ENCODE data around the gene TGFBR3L. TPM values are rescaled to one million over a fixed set of nuclear protein-coding genes. Genes with fewer than 3 reads are reported as not detected.

Gene TGFBR3L
- total RNA-seq (2014; rRNA removed; shearing (Covaris generic)) (1.7 and 5.6 TPM in 2 replicates), polyA plus RNA-seq (2016; fragmentation: Nextera tagmentation; extraction: Ambion mirVana) (6.2 and 7.0 TPM in 2 replicates)
- long read RNA-seq, partial matches to known transcripts, result 3 of 7 reads
- long read RNA-seq, other reads (novel, unspliced or antisense), result 0 of 7 reads

DNA sequence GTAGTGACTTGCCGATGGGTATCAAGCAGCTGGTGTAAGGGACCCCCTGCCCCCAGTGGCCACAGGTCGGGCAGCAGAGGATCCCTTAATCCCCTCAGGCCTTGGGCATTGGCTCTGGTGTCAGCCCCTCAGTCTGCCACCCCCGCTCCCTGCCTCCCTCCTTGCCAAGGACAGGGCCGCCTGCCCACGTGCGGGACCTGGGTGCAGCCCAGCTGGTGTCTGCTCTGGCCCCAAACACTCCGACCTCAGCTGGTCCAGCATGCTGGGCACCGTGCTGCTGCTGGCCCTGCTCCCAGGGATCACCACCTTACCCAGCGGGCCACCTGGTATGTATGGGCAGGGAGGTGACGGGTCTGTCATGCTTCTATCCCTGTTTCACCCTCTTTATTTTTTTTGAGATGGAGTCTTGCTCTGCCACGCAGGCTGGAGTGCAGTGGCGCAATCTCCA lies at the start of gene TGFBR3L:
Gene TGFBR3L, plus strand, starts transcription at position 233 of the 448 bp plus-strand sequence.
- Histone ChIP-seq H3F3A (replicated peaks; ENCODE audit: low read depth) (peaks cover 13% of the 10 kb centered on the region; the same call in 1 of the 2 replicates), H3K4me3 (peak within 1 kb of the TSS; percentile 64), H3K4me2 (peak within 1 kb of the TSS; percentile 91), H4K20me1 (replicated peaks; ENCODE audit: insufficient read depth) (peaks cover 5% of the 10 kb centered on the region; the same call in 1 of the 2 replicates), H3K9me2 (ENCODE audit: insufficient read depth) (no peaks in the 10 kb centered on the region), H3K27me3 (ENCODE audit: insufficient read depth) (peaks cover 57% of the 10 kb centered on the region), H3K79me2 (replicated peaks; ENCODE audit: insufficient read depth) (no peaks in the 10 kb centered on the region), H2AFZ (no peak within 1 kb of the TSS), H3K27ac (ENCODE audit: low read depth) (no peak within 1 kb of the TSS), H3K4me1 (ENCODE audit: insufficient read depth) (no peaks in the 10 kb centered on the region; the same call in 1 of the 2 replicates), H3K36me3 (ENCODE audit: insufficient read depth) (no peaks in the 10 kb centered on the region)
- H3K36me3 Mint-ChIP-seq (ENCODE audit: low read depth), result peaks cover 17% of the 10 kb centered on the region
- peak within 1 kb of the TSS; percentile 58 for H3K4me3 Mint-ChIP-seq
- DNase-seq (ENCODE audit: low spot score) (no peak), ATAC-seq (no peak)
- peaks cover 2% of the 10 kb centered on the region; the same call in 1 of the 3 replicates for H3K9me3 Mint-ChIP-seq
- TF ChIP-seq POLR2AphosphoS5 (IDR thresholded peaks at IDR 0.05; ENCODE audit: low read depth), result no peak; the same call in 1 of the 2 replicates
- TF ChIP-seq CREB1 (CRISPR knock-in tag; IDR thresholded peaks at IDR 0.05; ENCODE audit: low read depth), result no peak
- TF ChIP-seq, protein P1, sequence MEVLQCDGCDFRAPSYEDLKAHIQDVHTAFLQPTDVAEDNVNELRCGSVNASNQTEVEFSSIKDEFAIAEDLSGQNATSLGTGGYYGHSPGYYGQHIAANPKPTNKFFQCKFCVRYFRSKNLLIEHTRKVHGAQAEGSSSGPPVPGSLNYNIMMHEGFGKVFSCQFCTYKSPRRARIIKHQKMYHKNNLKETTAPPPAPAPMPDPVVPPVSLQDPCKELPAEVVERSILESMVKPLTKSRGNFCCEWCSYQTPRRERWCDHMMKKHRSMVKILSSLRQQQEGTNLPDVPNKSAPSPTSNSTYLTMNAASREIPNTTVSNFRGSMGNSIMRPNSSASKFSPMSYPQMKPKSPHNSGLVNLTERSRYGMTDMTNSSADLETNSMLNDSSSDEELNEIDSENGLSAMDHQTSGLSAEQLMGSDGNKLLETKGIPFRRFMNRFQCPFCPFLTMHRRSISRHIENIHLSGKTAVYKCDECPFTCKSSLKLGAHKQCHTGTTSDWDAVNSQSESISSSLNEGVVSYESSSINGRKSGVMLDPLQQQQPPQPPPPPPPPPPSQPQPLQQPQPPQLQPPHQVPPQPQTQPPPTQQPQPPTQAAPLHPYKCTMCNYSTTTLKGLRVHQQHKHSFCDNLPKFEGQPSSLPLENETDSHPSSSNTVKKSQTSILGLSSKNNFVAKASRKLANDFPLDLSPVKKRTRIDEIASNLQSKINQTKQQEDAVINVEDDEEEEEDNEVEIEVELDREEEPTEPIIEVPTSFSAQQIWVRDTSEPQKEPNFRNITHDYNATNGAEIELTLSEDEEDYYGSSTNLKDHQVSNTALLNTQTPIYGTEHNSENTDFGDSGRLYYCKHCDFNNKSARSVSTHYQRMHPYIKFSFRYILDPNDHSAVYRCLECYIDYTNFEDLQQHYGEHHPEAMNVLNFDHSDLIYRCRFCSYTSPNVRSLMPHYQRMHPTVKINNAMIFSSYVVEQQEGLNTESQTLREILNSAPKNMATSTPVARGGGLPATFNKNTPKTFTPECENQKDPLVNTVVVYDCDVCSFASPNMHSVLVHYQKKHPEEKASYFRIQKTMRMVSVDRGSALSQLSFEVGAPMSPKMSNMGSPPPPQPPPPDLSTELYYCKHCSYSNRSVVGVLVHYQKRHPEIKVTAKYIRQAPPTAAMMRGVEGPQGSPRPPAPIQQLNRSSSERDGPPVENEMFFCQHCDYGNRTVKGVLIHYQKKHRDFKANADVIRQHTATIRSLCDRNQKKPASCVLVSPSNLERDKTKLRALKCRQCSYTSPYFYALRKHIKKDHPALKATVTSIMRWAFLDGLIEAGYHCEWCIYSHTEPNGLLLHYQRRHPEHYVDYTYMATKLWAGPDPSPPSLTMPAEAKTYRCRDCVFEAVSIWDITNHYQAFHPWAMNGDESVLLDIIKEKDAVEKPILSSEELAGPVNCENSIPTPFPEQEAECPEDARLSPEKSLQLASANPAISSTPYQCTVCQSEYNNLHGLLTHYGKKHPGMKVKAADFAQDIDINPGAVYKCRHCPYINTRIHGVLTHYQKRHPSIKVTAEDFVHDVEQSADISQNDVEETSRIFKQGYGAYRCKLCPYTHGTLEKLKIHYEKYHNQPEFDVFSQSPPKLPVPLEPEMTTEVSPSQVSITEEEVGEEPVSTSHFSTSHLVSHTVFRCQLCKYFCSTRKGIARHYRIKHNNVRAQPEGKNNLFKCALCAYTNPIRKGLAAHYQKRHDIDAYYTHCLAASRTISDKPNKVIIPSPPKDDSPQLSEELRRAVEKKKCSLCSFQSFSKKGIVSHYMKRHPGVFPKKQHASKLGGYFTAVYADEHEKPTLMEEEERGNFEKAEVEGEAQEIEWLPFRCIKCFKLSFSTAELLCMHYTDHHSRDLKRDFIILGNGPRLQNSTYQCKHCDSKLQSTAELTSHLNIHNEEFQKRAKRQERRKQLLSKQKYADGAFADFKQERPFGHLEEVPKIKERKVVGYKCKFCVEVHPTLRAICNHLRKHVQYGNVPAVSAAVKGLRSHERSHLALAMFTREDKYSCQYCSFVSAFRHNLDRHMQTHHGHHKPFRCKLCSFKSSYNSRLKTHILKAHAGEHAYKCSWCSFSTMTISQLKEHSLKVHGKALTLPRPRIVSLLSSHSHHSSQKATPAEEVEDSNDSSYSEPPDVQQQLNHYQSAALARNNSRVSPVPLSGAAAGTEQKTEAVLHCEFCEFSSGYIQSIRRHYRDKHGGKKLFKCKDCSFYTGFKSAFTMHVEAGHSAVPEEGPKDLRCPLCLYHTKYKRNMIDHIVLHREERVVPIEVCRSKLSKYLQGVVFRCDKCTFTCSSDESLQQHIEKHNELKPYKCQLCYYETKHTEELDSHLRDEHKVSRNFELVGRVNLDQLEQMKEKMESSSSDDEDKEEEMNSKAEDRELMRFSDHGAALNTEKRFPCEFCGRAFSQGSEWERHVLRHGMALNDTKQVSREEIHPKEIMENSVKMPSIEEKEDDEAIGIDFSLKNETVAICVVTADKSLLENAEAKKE (CRISPR knock-in tag; IDR thresholded peaks at IDR 0.05), result no peak
- TF ChIP-seq, protein P2, sequence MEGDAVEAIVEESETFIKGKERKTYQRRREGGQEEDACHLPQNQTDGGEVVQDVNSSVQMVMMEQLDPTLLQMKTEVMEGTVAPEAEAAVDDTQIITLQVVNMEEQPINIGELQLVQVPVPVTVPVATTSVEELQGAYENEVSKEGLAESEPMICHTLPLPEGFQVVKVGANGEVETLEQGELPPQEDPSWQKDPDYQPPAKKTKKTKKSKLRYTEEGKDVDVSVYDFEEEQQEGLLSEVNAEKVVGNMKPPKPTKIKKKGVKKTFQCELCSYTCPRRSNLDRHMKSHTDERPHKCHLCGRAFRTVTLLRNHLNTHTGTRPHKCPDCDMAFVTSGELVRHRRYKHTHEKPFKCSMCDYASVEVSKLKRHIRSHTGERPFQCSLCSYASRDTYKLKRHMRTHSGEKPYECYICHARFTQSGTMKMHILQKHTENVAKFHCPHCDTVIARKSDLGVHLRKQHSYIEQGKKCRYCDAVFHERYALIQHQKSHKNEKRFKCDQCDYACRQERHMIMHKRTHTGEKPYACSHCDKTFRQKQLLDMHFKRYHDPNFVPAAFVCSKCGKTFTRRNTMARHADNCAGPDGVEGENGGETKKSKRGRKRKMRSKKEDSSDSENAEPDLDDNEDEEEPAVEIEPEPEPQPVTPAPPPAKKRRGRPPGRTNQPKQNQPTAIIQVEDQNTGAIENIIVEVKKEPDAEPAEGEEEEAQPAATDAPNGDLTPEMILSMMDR (conservative IDR thresholded peaks at IDR 0.05; ENCODE audit: low read depth in 2 of 2), result no peak
- no peak for TF ChIP-seq NANOG (IDR thresholded peaks at IDR 0.05; ENCODE audit: borderline replicate concordance)
- TF ChIP-seq EZH2 (IDR thresholded peaks at IDR 0.05; ENCODE audit: low read depth, unreplicated experiment), result no peak
- TF ChIP-seq ZNF331 (CRISPR knock-in tag; IDR thresholded peaks at IDR 0.05; ENCODE audit: low read depth), result no peak
- TF ChIP-seq EZH2phosphoT487 (IDR thresholded peaks at IDR 0.05; ENCODE audit: unreplicated experiment), result no peak
- no peak for TF ChIP-seq ZNF114 (CRISPR knock-in tag; IDR thresholded peaks at IDR 0.05)
- TF ChIP-seq STAT1 (IDR thresholded peaks at IDR 0.05; ENCODE audit: unreplicated experiment), result no peak
- no peak for TF ChIP-seq JUNB (IDR thresholded peaks at IDR 0.05; ENCODE audit: unreplicated experiment)
- TF ChIP-seq, protein P3, sequence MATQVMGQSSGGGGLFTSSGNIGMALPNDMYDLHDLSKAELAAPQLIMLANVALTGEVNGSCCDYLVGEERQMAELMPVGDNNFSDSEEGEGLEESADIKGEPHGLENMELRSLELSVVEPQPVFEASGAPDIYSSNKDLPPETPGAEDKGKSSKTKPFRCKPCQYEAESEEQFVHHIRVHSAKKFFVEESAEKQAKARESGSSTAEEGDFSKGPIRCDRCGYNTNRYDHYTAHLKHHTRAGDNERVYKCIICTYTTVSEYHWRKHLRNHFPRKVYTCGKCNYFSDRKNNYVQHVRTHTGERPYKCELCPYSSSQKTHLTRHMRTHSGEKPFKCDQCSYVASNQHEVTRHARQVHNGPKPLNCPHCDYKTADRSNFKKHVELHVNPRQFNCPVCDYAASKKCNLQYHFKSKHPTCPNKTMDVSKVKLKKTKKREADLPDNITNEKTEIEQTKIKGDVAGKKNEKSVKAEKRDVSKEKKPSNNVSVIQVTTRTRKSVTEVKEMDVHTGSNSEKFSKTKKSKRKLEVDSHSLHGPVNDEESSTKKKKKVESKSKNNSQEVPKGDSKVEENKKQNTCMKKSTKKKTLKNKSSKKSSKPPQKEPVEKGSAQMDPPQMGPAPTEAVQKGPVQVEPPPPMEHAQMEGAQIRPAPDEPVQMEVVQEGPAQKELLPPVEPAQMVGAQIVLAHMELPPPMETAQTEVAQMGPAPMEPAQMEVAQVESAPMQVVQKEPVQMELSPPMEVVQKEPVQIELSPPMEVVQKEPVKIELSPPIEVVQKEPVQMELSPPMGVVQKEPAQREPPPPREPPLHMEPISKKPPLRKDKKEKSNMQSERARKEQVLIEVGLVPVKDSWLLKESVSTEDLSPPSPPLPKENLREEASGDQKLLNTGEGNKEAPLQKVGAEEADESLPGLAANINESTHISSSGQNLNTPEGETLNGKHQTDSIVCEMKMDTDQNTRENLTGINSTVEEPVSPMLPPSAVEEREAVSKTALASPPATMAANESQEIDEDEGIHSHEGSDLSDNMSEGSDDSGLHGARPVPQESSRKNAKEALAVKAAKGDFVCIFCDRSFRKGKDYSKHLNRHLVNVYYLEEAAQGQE (IDR thresholded peaks at IDR 0.05; ENCODE audit: unreplicated experiment), result no peak
- TF ChIP-seq, protein P4, sequence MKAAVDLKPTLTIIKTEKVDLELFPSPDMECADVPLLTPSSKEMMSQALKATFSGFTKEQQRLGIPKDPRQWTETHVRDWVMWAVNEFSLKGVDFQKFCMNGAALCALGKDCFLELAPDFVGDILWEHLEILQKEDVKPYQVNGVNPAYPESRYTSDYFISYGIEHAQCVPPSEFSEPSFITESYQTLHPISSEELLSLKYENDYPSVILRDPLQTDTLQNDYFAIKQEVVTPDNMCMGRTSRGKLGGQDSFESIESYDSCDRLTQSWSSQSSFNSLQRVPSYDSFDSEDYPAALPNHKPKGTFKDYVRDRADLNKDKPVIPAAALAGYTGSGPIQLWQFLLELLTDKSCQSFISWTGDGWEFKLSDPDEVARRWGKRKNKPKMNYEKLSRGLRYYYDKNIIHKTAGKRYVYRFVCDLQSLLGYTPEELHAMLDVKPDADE (IDR thresholded peaks at IDR 0.05), result no peak
- H3K27ac Mint-ChIP-seq, result no peak within 1 kb of the TSS
- peaks cover 48% of the 10 kb centered on the region for H3K27me3 Mint-ChIP-seq (ENCODE audit: insufficient read depth, low read depth, poor library complexity)
- peaks cover 8% of the 10 kb centered on the region for H3K4me1 Mint-ChIP-seq

Measured in GM23338 (cell line).